Right renal cortex interstitium (tissue), 3 donors: ENCODE measurements around the gene HPS1. TPM values are rescaled to one million over a fixed set of nuclear protein-coding genes. Genes with fewer than 3 reads are reported as not detected.
"Not testable (repeated sequence)": the region's sequence is repeated elsewhere in the genome, so short reads cannot be mapped to it uniquely, and the experiment has no call there.

ENCODE experiments used
- DNase-seq, 3 donors: peaks; one replicate each; pipeline ENCODE4 v3.0.0-alpha.2; 2013; ENCODE audit warnings: low read depth in 3 of 3, low spot score in 2 of 3
- polyA plus RNA-seq, 3 donors: library from polyadenylated mRNA; unstranded; fragments of 120-200 nt; gene quantifications; one replicate each; pipeline ENCODE4 v1.2.1, GENCODE V29; 2013; ENCODE audit not compliant: insufficient read length in 3 of 3

Gene HPS1
- polyA plus RNA-seq, 3 donors, result 28.2 to 30.1 (median 29.4) TPM

GRCh38 chr10:98396096-98397063 is 50.4 kb downstream of the HPS1 start:
- no peak for DNase-seq

DNA sequence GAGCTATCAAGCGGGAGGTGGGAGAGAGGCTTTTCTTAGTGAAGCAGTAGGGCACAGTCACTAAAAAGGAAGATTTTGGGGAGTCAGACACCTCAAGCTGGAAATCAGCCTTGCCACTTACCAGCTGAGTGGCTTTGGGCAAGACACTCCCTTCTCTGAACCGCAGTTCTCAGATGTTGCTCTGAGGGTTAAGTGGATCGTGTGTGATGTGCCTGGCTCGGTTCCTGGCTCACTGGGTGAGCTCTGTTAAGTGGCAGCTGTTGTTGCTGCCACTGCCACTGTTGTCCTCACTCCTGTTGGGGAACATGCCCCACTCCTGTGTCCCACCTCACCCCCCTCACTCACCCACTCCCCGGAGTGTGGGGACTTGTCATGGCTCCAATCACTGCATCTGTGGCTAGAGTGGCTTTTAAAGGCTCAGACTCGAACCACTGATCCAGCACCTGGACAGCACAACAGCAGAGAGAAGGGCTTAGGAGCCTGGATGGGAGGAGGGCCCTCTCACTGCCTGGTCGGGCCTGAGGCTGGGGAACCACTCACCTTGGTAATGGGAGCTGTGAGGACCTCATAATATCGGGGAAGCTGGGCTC is 51.8 kb downstream of the HPS1 start:
- DNase-seq, result no peak

DNA sequence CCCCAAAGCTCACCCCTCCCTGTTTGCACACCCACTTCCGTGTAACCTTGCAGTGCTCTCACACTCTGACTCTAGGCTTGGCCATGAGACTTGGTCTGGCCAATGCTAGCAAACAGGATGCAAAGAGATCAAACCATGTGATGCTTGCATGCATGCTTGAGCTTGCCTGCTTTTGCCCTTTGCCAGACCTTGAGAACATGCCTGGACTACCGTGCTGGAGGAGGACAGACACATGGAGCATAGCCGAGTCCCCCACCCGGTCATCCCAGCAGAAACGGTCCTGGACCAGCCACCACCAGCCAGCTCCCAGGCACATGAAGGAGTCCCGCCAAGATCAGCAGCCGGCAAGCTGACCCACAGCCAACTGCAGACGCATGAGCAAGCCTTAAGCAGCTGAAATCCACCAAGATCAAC is 55.1 kb downstream of the HPS1 start:
- DNase-seq, result no peak

GRCh38 chr10:98391065-98391464 is 55.7 kb downstream of the HPS1 start:
- DNase-seq, result no peak

- DNase-seq, result no peak
These were observed 56.3 kb downstream of the HPS1 start for GRCh38 chr10:98390406-98390805.

GRCh38 chr10:98389398-98389797 is 57.3 kb downstream of the HPS1 start:
- no peak for DNase-seq

- no peak for DNase-seq
These were observed 58.6 kb downstream of the HPS1 start for GRCh38 chr10:98388101-98388655.

DNA sequence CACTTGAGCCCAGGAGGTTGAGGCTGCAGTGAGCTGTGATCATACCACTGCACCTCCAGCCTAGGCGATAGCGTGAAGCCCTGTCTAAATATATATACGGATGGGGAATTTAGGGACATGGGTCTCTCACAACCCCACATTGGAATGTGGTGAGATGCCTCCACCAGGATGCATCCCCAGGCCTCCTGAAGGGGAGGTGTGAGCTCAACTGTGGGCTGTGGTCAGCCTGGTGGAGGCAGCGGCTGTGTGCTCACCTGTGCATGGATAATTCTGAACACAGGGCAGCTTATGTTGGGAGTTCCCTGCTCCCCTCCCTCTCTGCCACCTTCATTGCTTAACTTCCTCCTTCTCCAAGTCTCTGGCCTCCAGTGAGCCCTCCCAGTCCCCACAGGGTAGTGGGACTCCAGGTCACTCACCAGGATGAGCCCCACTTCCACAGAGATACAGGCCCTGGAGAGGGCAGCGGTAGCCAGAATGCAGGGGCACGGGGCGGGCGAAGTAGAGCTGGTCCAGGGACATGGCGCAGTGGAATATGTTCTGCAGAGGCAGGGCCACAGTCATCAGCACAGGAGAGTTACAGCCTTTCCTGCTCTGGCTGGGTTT is 62.1 kb downstream of the HPS1 start:
- DNase-seq, result no peak

DNA sequence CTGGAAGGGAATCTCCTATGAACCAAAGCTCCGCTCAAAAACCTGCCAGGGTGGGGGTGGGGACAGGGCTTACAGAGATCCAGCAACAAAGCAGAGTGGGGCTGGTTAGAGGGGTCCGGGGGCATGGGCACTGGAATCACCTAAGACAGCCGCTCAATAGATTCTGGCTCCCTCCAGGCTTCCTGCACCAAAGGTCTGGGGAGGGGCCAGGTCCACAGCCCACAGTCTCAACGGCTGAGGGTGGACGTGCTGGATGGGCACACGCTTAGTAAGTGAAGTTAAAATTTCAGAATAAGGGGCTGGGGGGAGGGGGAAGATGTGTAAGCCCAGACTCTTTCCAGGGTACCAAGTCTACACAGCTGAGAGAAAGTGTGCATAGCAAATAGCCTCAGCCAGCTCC is 62.9 kb downstream of the HPS1 start:
- DNase-seq, result no peak

- not testable (repeated sequence) for DNase-seq
These were observed 63.5 kb downstream of the HPS1 start for GRCh38 chr10:98383134-98383667.

GRCh38 chr10:98382691-98383101 is 64.0 kb downstream of the HPS1 start:
- no peak for DNase-seq

- no peak for DNase-seq
These were observed 66.0 kb downstream of the HPS1 start for GRCh38 chr10:98380493-98381339.

DNA sequence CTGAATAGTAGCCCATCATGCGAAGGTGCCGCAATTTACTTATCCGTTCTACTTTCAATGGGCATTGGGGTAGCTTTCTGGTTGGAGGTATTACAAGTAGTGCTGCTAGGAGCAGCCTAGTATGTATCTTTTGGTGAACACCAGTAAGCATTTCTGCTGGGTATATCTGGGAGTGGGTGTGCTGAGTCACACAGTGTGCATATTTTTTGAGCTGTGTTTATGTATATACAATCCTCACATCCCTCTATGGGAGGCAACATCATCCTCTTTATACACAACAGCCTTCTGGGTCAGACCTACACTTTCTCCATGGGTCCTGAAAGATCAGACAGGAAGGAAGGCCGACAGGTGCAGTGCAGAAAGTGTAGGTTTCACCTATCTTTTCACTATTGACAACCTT is 68.0 kb downstream of the HPS1 start:
- no peak for DNase-seq

DNA sequence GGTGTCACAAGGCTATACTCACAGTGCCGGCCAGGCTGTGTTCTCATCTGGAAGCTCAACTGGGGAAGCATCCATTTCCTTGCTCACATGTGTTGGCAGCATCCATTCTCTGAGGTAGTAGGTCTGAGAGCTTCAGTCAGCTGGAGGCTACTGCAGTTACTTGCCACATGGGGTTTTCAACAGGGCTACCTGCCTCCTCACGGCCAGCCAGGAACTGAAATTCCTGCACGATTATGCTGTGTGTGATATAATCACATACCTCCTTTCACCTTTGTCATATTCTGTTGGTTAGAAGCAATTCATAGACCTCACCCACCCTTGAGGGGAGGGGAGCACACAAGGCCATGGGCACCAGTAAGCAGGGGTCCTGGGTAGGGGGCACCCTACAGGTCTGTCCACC is 69.2 kb downstream of the HPS1 start:
- DNase-seq, result no peak

DNA sequence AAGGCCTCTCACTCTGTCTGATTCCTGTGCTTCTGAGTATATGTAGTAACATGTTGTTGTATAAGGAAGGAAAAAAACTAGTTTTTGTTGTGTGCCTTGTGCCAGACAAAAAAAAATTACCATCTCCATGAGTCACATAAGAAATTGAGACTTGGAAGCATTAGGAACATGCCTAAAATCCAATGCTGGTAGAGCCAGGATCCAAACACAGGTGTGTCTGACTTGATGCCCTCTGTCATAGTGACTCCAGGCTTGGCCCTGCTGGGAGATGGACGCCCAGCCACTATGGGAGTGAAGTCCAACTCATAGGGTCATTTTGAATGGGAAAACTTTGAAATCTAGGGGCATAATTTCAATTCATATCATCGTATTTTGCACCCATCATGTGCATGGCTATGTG is 69.7 kb downstream of the HPS1 start:
- DNase-seq, result no peak

DNA sequence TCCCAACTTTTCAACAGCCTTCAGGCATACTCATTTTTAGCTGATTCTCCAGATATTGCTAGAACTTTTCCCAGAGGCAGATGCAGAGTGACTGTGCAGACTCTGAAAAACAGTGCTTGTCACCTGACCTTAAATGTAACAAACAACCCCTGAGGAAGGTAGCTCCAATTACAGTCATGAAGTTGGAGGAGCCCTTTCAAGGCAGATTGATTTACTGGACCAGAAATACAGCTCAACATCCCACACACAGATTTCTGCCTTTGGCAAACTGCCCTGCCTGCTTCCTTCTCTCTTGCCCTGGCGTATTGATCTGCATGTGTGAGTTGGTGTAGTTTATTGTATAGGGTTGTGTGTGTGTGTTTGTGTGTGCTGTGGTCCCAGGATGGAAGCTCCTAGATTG is 70.2 kb downstream of the HPS1 start:
- DNase-seq, result peak in 2 of 3 donors; percentile 61 to 68

DNA sequence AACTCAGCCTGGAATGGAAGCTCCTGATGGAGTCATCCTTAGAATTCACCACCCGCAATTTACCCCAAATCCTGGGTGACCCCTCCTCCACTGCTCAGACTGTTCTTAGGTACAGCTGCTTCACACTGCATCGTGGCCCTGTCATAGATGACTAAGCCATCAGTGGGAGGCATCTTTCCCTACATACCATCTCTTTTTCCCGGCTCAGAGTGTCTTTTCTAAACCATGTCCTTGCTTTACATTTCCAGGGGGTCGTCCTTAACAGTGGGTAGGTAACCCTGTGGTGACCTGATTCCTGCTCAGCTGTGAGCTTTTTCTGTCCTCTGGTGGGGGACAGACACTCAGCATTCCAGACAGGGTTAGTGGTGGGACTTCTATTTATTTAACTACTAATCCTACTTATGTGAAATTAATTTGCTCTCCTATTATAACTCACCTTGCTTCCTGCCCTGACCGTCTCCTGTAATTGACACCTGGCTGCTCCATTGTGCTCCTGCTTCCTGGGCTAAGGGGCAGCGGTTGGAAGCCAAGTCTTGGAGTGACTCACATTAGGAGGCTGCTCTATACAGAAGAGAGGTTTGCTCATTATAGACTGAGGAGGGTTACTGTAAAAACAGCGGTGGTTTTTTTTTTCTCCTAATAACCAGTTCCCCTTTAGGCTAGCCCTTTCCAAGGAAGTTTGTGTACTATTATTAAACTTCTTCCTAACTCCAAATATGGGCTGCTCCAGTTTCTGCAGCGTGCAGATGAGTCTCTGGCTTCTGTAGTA is 72.3 kb downstream of the HPS1 start:
- no peak for DNase-seq

- no peak for DNase-seq
These were observed 73.3 kb downstream of the HPS1 start for GRCh38 chr10:98373260-98374040.
